Measurements from ENCODE around the gene PLCXD1.
"Not testable (repeated sequence)": the region's sequence is repeated elsewhere in the genome, so short reads cannot be mapped to it uniquely, and the experiment has no call there.

PLCXD1 gene, protein sequence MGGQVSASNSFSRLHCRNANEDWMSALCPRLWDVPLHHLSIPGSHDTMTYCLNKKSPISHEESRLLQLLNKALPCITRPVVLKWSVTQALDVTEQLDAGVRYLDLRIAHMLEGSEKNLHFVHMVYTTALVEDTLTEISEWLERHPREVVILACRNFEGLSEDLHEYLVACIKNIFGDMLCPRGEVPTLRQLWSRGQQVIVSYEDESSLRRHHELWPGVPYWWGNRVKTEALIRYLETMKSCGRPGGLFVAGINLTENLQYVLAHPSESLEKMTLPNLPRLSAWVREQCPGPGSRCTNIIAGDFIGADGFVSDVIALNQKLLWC

DNA sequence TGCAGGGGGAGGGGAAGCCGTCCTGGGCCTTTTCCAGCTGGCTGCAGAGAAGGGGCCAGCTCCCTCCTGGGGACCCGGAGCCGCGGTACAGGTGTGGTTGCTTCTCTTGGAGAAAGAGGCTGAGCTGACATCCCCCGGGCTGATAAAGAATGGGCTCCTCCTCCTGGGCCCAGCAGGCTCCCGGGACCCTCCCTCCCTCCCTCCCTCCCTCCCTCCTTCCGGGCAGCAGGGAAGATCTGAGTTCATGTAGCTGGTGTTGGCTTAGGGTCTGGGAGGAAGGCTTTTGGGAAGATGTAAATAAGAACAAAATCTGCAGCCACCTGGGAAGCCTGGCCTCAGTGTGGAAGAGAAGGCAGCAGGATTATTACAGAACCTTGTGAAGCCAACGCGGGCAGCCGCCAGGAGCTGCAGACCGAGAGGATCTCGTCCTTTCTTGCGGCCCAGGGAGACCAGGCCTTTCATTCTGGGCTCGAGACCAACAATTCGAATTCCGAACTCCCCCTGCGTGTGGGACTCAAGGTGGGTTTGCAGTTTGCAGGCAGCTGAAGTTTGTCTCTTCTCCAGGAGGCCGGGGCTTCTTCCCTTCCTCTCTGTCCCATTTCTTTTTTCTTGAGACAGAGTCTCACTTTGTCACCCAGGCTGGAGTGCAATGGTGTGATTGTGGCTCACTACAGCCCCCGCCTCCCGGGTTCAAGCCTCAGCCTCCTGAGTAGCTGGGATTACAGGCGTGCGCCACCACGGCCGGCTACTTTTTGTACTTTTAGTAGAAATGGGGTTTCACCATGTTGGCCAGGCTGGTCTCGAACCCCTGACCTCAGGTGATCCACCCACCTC, at the start of gene PLCXD1:
PLCXD1 (plus strand) TSS at position 216 of the 834 bp plus-strand sequence. CDS start 2,807 bp downstream, outside the sequence.
- no peak for DNase-seq

DNA sequence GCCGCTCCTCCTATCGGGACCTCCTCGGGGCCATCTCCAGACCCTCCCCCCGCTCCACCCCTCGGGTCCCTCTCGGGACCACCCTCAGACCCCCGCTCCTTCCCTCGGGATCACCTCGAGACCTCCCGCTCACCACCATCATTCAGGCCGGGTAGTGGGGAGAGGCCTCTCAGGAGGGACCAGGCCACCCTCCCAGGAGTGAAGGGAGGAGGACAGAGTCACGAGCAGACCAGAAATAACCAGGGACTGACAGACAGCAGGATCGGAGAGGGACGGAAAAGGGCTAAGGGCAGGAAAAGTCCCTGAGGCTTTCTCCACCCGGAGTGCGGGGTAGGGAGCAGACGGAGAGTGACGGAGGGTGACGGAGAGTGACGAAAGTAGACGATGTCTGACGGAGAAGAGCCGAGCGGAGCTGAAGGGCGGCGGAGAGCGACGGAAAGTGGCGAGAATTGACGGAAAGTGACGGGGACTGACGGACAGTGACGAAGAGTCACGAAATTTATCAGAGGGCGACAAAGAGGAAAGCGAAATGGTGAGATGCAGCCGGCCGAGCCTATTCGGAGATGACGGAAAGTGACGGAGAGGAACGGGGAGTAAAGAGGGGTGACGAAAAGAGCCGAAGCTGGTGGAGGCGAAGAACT, 49.4 kb upstream of the PLCXD1 start:
- DNase-seq: not testable (repeated sequence)

DNA sequence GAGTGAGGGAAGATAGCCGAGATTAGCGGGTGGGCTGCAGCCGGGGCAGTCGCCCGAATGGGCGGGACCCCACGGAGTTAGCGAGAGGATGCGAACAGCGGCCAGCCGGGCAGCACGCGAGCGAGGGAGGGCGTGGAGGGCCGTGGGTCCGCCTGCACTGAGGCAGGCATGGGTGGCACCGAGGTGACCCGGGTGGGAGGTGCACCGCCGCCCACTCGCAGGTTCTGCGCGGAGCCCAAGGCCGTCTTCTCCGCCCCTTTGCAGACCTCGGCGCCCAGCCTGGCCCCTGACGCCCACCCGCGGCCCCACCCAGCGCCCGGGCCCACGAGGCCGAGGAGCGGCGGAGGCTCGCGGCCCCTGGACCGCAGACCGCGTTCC, 48.9 kb upstream of the PLCXD1 start:
- not testable (repeated sequence) for DNase-seq

DNA sequence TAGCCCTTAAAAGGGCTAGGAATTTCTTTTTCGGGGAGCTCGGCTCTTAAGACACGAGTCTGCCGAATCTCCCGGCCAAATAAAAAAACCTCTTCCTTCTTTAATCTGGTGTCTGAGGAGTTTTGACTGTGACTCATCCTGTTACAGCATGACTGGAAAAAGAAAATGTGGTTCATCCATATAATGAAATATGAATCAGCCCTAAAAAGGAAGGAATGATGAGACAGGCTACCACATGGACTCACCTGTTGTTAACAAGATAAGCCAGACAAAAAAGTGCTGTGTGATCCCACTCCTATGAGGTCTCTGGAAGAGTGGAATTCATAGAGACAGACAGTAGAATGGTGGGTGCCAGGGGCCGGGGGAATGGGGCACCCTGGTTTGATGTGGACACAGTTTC, 45.0 kb upstream of the PLCXD1 start:
- not testable (repeated sequence) for DNase-seq

DNA sequence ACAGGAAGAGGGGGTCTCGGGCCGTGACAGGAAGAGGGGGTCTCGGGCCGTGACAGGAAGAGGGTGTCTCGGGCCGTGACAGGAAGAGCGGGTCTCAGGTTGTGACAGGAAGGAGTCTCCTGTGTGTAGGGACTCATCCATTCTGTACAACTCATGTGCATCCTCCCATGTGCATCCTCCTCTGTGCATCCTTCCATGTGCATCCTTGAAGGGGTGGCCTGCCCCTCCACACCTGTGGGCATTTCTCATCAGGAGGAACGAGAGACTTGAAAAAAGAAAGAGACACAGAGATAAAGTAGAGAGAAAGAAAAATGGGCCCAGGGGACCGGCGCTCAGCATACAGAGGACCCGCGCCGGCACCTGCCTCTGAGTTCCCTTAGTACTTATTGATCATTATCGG, 30.2 kb upstream of the PLCXD1 start:
- DNase-seq: no peak

DNA sequence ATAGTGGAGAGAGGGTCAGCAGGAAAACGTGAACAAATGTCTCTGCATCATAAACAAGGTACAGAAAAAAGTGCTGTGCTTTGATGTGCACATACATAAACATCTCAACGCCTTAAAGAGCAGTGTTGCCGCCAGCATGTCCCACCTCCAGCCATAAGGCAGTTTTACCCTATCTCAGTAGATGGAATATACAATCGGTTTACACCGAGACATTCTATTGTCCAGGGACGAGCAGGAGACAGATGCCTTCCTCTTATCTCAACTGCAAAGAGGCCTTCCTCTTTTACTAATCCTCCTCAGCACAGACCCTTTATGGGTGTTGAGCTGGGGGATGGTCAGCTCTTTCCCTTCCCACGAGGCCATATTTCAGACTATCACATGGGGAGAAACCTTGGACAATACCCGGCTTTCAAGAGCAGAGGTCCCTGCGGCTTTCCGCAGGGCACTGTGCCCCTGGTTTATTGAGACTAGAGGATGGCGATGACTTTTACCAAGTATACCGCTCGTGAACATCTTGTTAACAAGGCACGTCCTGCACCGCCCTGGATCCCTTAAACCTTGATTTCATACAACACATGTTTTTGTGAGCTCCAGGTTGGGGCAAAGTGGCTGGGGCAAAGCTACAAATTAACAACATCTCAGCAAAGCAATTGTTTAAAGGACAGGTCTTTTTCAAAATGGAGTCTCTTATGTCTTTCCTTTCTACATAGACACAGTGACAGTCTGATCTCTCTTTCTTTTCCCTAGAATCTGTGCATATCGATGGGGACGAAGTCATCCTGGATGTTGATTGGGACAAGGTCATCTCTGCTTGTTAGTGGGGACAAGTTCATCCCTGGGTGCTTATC, 29.6 kb upstream of the PLCXD1 start:
- DNase-seq: not testable (repeated sequence)

DNA sequence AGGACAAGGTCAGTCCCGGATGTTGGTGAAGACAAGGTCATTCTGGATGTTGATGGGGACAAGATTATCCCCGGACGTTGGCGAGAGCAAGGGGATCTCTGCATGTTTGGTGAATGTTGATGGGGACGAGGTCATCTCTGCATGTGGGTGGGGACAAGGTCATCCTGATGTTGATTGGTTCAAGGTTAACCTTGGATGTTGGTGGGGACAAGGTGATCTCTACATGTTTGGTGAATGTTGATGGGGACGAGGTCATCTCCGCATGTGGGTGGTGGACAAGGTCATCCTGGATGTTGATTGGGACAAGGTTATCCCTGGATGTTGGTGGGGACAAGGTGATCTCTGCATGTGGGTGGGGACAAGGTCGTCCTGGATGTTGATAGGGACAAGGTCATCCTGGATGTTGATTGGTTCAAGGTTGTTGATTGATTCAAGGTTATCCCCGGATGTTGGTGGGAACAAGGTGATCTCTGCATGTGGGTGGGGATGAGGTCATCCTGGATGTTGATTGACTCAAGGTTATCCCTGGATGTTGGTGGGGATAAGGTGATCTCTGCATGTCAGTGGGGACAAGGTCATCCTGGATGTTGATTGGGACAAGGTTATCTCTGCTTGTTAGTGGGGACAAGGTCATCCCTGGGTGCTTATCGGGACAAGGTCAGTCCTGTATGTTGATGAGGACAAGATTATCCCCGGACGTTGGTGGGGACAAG, 28.8 kb upstream of the PLCXD1 start:
- no peak for DNase-seq

DNA sequence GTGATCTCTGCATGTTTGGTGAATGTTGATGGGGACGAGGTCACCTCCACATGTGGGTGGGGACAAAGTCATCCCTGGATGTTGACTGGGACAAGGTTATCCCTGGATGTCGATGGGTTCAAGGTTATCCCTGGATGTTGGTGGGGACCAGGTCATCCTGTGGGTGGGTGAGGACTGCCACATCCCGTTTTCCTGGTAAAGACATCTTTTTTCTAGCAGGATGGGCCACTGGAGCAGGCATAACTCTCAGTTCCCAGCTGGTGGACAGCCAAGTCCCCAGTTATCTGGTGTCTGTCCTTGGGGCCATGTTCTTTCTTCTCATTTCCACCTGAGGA, 28.3 kb upstream of the PLCXD1 start:
- DNase-seq: no peak

DNA sequence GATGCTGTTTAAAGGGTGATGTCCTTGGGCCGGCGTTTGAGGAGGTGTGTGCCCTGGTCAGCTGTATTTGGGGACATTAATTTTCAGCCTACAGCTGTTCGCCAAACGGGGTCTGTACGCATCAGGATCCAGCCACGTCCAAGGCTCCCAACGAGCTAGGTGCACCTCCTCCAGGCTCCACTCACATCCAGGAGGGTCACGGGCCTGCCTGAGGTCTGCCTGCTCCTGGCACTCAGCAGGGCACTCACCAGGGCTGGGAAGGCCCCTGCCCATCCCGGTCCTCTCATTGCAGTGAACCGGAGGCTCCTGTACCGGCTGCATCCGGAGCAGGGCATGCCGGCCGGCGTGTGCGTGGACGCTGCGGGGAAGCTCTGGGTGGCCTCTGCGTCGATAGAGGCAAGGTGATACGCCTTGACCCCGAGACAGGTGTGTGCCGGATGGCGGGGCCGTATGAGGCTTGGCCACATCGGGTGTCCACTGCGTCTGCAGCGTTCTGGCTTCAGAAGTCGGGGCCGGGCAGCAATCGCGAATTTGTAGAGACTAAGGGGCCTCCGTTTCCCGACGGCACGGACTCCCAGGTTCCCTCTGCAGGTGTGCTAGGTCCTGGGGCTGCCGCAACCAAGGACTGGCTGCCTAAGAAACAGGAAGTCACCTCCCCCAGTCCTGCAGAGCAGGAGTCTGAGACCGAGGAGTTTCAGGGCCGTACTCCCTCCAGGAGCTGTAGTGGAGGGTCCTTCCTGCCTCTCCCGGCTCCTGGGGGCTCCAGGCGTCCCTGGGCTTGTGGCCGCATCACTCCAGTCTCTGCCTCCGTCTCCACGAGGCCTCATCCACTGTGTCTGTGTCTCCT, 27.5 kb upstream of the PLCXD1 start:
- DNase-seq: no peak

DNA sequence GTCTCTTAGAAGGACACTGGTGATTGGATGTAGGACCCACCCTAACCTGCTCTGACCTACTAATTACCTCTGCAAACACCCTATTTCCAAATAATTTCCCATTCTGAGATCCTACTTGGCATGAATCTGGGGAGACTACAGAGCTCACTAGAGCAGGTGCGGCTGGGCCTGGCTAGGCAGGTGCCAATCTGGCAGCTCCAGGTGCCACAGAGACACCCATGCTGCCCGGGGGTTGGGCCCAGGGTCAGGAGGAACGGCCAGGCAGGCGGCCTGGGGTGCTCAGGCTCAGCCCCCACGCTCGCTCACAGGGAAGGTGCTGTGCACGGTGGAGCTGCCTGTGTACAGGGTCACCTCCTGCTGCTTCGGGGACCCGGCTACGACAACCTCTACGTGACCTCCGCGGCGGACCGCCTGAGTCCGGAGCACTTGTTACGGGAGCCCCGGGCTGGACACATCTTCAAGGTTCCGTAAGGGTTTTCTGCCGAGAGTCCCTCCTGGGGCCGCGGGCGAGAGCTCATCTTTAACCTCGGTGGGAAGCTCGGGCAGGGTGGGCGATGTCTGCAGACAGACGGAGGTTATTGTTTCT, 26.5 kb upstream of the PLCXD1 start:
- no peak for DNase-seq

DNA sequence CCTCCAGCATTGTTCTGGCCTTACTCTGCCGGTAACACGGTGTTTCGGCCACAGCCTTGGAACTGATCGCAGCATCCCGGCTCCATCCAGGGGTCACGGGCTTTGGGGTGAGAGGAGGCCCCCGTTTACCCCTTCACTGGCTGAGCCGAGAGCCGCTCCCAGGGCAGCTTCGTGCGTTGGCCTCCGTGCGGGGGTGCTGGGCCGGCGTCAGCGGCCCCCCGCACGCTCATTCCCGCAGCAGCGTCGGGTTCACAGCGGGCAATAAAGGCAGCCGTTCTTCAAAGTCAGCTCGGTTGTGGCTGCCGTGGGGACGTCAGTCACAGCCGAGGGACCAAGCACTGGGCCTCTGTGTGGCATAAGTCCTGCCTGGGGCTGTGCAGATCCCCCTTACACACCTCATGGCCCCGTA, 25.3 kb upstream of the PLCXD1 start:
- no peak for DNase-seq

DNA sequence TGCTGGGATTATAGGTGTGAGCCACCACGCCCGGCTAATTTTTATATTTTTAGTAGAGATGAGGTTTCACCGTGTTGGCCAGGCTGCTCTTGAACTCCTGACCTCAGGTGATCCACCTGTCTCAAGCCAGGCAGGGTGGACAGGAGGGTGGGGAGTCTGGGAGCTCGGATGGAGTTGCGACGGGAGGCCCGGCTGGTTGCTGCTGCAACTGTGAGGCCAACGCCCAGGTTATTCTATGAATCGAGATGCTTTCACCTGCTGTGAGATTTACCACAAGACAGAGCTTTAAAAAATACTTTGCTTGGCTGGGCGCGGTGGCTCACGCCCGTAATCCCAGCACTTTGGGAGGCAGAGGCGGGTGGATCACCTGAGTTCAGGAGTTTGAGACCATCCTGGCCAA, 24.1 kb upstream of the PLCXD1 start:
- DNase-seq: not testable (repeated sequence)

DNA sequence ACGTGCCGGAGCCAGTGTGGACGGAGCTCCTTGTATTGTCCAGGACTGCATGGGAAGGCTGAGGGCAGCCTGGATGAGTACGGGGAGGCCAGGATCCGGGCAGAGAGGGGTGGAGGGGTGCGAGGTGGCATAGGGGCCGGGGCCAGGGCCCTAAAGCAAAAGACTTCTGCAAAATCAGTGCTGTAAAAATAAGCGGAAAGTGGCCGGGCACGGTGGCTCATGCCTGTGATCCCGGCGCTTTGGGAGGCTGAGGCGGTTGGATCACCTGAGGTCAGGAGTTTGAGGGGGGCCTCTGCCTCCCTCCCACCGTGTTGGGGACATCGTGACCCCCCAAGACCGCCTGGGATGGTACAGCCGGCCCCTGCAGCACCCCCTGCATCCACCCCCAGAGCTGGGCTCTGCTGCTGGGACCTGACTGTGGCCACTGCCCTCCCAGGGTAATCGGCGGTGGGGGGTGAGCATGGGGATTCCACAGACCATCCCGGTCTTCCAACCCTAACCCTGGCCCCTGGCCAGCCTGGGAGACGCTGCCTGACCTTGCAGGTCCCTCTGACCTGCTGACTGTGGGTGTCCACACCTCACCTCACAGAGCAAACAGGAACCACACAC, 23.4 kb upstream of the PLCXD1 start:
- no peak for DNase-seq

DNA sequence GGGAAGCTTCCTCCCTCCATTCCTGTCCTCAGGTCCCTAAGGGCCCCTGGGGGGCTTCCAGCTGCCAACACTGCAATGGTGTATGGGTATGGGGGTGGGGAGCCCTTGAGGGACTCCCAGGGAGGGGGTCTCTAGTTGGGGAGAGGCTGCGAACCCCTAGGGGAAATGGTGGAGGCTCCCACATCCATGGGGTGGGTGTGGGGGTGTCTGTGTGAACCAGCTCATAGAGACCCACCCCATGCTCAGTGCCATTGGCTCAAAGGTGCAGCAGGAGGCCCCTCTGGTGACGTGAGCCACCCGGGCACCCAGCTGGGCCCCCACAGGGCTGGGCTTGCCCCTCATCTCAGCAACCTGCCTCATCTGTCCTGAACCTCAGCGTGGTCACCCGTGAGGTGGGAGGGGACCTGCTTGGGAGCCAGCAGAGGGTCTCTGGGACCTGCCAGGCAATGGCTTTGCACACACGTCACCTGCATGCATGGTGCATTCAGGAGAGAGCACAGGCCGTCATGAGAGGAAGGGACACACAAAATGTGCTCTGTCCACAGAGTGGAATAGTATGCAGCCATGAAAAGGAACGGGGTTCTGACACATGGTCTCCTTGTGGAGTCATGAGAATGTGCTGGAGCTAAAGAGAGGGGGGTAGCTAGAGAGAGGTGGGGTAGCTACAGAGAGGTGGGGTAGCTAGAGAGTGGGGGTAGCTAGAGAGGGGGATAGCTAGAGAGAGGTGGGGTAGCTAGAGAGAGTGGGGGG, 22.7 kb upstream of the PLCXD1 start:
- DNase-seq: no peak

DNA sequence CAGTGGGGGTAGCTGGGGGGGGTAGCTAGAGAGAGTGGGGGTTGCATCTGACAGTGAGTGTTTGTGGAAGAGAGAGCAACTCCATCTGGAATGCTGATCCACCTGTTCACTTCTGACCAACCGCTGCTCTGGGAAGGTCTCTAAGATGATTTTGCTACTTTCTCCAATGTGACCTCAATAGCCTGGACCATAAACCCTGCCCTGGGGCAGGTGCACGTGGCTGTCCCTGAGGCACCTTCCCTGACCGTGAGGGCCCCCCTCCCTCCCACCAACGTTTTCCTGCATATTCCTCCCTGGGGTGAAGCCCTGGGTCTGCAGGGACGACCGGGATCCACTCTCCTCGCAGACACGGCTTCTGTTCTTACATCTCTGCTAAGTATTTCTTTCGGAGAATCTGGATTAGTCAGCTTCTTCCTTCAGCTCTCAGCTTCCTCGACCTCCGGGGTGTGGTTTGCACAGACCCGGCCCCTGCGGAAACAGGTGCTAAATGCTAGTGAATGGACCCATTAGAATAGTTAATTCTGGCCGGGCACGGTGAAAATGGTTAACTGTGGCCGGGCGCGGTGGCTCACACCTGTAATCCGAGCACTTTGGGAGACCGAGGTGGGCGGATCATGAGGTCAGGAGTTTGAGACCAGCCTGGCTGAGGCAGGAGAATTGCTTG, 21.4 kb upstream of the PLCXD1 start:
- DNase-seq: no peak

DNA sequence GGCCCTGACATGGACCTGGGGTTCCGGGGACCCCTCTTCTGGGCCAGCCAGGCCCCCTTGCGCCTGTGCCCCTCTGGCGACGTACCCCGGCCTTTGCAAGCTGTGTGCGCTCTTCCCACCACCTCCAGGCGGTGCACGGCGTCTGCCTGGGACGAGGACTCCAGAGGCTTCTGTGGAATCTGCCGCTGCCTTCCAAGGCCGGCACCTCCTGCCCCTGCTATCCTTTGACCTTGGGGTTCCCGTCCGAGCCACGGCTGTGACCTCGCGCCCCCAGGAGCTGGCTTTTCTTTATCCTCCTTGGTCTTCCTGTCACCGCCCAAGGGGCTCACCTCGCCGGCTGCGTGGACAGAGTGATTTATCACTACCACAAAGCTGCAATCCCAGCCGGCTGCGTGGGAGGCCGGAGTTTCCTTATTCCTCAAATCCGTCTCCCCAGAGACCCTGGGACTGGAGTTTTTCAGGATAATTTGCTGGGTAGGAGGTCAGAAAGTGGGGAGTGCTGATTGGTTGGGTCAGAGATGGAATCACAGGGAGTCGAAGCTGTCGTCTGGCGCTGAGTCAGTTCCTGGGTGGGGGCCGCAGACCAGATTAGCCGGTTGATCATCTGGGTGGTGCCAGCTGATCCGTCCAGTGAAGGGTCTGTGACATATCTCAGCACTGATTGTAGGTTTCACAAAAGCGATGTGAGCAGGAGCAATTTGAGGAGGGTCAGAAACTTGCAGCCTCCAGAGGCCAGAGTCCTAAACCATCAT, 19.8 kb upstream of the PLCXD1 start:
- DNase-seq: no peak

DNA sequence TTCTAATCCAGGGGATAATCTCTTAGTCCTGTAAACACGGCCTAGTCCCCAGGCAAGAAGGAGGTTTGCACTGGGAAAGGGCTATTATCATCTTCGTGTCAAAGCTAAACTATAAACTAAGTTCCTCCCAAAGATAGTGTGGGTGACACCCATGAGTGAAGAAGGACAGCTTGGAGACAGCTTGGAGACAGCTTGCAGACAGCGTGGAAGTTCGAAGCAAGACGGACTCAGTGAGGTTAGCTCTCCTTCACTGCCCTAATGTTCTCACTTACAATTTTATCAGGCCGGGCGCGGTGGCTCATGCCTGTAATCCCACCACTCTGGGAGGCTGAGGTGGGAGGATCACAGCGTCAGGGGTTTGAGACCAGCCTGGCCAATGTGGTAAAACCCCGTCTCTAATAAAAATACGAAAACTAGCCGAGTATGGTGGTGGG, 19.2 kb upstream of the PLCXD1 start:
- no peak for DNase-seq

DNA sequence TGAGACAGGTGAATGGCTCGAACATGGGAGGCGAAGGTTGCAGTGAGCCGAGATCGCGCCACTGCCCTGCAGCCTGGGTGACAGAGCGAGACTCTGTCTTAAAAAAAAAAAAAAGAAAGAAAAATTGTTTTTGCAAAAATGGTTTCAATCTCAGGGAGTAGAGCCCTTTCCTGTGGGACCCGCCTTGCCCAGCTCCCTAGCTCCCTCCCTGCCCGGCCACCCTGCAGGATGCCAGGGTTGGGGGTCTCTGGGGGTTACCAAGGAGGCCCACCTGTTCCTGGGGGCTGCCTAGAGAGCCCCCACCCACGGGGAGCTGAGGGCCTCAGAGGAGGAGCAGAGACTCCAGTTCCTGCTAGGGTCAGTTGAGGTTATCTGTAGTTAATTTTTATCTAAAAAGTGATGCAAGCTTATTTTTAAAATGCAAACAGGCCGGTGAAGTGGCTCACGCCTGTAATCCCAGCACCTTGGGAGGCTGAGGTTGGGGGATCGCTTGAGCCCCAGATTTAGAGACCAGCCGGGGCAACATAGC, 18.7 kb upstream of the PLCXD1 start:
- no peak for DNase-seq
